ENCODE results near the gene ZNF638.
A peak's percentile ranks its signal among the peaks of the same experiment; 100 is the strongest.

ZNF638 gene

DNA sequence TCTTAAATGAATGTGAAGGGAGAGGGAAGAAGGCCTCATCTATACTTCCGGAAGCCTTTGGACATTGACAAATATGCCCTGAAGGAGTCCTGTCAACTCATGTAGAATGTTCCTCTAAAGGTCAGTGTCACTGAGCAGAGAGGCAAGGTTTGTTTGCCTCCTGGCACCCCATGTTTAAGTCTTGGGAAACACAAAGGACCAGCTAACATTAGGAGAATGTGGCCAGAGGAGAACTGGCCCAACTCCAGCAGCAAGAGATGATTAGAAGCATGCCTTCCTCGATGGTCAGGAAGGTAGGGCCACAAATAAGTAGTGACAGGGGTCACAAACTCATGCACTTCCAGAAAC is 127.5 kb downstream of the ZNF638 start:
- no peak overlapping the region for H3K4me3 ChIP-seq (ENCODE audit: low read depth, low read length)
- in situ Hi-C loops (cut with HindIII; ENCODE audit: low sequenced_read_pairs), result no loop called here
- TF ChIP-seq, protein P1, sequence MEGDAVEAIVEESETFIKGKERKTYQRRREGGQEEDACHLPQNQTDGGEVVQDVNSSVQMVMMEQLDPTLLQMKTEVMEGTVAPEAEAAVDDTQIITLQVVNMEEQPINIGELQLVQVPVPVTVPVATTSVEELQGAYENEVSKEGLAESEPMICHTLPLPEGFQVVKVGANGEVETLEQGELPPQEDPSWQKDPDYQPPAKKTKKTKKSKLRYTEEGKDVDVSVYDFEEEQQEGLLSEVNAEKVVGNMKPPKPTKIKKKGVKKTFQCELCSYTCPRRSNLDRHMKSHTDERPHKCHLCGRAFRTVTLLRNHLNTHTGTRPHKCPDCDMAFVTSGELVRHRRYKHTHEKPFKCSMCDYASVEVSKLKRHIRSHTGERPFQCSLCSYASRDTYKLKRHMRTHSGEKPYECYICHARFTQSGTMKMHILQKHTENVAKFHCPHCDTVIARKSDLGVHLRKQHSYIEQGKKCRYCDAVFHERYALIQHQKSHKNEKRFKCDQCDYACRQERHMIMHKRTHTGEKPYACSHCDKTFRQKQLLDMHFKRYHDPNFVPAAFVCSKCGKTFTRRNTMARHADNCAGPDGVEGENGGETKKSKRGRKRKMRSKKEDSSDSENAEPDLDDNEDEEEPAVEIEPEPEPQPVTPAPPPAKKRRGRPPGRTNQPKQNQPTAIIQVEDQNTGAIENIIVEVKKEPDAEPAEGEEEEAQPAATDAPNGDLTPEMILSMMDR (IDR thresholded peaks at IDR 0.05; ENCODE audit: low read depth, low read length, missing control alignments), result no peak
- DNase-seq (ENCODE audit: low read depth), result no peak

DNA sequence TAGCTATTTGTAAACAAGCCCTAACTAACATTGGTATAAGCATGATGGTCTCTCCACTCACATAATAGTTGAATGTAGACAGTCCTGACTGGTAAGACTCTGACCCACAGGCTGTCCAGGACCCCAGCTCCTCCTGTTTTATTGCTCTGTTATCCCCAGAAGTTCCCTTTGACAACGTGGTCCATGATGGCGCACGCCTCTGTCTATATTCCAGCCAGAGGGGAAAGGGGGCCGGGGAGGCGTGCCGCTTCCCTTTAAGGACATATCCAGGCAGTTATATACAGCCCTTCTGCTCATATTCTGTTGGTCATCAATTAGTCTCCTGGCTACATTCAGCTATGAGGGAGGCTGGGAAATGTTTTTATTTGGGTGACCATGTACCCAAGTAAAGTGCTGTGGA is 128.5 kb downstream of the ZNF638 start:
- H3K4me3 ChIP-seq (ENCODE audit: low read depth, low read length), result no peak overlapping the region
- DNase-seq (ENCODE audit: low read depth), result no peak
- TF ChIP-seq, protein P1 (IDR thresholded peaks at IDR 0.05; ENCODE audit: low read depth, low read length, missing control alignments), result no peak
- in situ Hi-C loops (cut with HindIII; ENCODE audit: low sequenced_read_pairs), result no loop called here

DNA sequence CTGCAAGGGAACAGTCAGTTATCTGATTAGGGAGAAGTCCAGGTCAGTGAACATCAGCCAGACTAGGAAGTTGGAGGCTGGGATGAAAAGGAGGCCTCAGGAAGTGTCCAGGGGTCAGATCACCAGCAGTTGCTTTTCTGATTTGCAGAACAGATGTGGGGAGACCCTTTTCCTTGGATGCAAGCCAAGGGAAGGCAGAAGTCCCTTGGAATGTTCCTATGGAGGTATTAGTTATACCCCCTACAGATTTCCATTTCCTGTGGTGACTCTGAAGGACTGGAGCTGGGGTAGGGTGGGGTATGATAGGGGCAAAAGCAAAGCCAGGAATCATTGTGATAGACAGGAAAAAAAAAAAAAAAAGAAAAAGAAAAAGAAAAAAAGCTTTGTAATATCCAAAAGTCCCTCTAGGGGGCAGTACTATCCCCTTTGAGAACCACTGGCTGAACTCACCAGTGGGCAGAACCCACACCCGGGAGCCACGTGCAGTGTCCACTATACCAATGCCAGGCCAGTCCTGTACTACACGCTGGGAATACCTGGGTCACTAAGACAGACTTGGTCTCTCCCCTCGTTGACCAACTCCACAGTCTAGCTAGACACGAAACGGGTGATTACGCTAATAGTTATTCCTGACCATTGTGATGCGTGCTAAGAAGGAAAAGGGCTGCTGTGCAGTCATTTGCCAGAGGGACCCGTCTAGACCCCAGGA is 129.2 kb downstream of the ZNF638 start:
- TF ChIP-seq, protein P1 (IDR thresholded peaks at IDR 0.05; ENCODE audit: low read depth, low read length, missing control alignments), result peak; percentile 68
- DNase-seq (ENCODE audit: low read depth), result no peak
- in situ Hi-C loops (cut with HindIII; ENCODE audit: low sequenced_read_pairs), result no loop called here
- H3K4me3 ChIP-seq (ENCODE audit: low read depth, low read length), result no peak overlapping the region

DNA sequence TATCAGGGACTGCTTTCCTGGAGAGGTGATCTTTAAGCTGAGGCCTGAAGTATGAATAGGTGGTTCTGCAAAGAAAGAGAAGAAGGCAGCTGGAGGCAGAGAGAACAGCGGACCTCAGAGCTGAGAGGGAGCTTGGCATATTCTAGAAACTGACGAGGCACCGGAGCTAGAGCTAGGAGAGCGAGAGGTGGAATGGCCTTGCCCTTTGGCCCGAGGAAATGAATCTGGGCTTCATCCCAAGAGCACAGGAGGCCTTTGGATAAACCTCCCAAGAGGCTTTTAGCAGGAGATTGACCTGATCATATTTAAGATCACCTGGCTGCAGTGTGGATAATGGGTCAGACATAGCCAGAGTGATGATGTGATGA is 129.7 kb downstream of the ZNF638 start:
- TF ChIP-seq, protein P1 (IDR thresholded peaks at IDR 0.05; ENCODE audit: low read depth, low read length, missing control alignments), result no peak
- H3K4me3 ChIP-seq (ENCODE audit: low read depth, low read length), result no peak overlapping the region
- no peak for DNase-seq (ENCODE audit: low read depth)
- in situ Hi-C loops (cut with HindIII; ENCODE audit: low sequenced_read_pairs), result no loop called here

DNA sequence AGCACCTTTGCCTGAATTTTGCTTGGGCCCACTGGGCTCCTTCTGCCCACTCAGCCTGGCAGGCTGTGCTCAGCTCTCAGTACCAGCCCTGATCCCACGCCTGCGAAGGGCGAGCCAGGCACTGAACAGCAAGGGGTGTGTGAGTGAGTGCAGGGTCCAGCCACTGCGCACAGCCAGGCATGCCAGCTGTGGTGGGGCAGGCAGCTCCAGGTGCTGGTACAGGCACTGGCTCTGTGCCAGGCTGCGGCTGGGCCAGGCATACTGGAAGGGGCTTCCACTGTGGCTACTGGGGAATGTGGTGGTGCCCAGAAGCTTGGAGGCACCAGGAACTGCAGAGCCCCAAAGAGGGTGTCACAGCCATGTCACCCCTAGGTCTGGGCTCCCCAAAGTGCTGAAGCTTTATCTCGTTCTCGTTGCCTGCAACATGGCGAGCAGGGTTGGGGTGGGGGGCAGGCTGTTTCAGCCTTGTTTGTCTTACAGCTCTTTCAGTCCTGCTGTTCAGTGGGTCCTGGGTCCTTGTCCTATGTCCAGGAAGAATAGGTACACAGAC is 130.5 kb downstream of the ZNF638 start:
- no peak for DNase-seq (ENCODE audit: low read depth)
- no peak overlapping the region for H3K4me3 ChIP-seq (ENCODE audit: low read depth, low read length)
- TF ChIP-seq, protein P1 (IDR thresholded peaks at IDR 0.05; ENCODE audit: low read depth, low read length, missing control alignments), result no peak
- in situ Hi-C loops (cut with HindIII; ENCODE audit: low sequenced_read_pairs), result no loop called here

DNA sequence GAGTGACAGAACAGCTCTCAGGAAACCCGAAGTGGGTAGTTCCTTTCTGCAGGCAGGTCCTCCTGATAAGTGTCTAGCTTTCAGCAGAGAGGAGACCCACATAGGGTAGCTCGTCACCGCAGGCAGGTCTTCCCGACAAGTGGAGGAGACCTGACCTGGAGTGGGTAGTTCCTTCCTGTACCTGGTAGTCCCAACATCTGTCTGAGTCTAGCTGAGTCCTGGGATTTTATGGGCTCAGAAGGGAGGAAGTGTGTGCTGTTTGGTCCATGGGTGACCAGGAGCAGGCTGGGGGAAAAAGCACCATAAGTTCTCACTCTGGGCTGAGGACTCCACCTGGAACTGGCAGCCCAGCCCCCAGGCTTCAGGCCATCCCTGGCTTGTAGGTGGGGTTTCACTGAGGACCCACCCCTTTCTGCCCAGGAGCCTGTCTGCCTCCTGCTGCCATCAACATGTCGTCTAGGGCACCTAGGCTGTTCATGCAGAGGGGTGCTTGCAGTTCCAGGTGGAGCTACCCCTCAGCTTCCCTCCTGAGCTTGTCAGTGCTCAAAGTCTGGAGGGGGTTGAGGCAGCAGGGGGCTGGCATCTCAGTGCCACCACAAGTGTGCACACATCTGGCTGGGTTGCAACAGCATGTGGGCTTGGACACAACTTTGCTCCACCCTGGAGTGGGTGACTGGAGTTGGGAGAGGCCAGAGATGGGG is 131.2 kb downstream of the ZNF638 start:
- TF ChIP-seq, protein P1 (IDR thresholded peaks at IDR 0.05; ENCODE audit: low read depth, low read length, missing control alignments), result no peak
- no peak for DNase-seq (ENCODE audit: low read depth)
- H3K4me3 ChIP-seq (ENCODE audit: low read depth, low read length), result no peak overlapping the region
- in situ Hi-C loops (cut with HindIII; ENCODE audit: low sequenced_read_pairs), result no loop called here

Data from astrocyte of the cerebellum (primary cell).